Stimulated activated CD4-positive, alpha-beta T cell treated with anti-CD3 and anti-CD28 coated beads, Interleukin-12 subunit alpha, Interleukin-12 subunit beta, amount 100 ng/mL, for 4 hours (primary cell): Measurements from ENCODE around the gene UBTD1.
A peak's percentile ranks its signal among the peaks of the same experiment; 100 is the strongest.

Experiments
- DNase-seq: peaks from one replicate; pipeline ENCODE4 v3.0.0-alpha.2; 2020

UBTD1 gene

DNA sequence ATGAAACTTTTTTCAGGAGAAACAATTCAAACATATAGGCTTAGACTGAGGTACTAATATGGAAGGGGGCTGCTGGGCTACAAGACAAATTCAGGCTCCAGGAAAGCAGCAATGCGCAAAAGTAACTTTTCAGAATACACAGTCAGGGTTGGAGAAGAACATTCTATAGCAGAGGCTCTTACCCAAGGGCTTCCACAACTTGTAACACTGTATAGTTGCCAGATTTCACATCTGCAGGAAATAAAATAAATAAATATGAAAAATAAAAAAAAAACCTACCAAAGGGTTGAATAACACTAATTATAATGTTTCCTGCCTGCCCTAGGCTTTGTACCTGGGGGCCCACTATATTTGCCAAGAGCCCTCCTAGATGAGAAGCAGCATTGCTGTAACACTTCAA, 14.8 kb upstream of the UBTD1 start:
- no peak for DNase-seq

DNA sequence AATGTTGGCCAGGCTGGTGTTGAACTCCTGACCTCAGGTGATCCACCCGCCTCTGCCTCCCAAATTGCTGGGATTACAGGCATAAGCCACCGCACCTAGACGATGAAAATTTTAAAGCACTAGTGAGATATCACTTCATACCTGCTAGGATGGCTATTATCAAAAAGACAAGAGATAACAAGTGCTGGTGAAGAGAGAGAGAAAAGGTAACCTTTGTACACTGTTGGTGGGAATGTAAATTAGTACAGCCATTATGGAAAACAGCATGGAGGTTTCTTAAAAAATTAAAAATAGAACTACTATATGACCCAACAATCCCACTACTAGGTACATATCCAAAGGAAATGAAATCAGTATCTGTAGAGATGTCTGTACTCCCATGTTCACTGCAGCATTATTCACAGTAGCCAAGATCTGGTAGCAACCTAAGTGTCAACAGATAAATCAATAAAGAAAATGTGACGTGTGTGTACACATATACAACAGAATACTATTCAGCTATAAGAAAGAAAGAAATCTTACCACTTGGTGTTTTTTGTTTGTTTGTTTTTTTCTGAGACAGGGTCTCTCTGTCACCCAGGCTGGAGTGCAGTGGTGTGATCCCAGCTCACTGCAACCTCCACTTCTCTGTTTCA, 13.0 kb upstream of the UBTD1 start:
- no peak for DNase-seq

DNA sequence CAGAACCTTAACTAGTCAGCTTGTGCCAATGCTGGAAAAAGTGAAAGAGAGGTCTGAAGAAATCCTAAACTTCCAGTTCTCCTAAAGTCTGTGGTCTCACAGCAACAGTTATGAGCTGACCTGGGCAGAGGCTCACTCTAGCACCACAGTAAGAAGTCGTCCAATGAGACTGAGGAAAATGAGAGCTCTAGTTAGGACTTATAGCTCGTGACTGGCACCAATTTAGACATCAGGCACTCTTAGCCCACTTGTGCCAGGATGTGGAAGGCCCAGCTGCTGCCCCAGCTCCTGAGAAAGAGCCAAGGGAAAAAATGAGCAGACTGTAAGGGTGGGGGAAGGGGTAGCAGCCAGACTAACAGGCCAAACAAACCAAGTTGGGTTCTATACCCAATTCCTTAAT, 8.1 kb upstream of the UBTD1 start:
- no peak for DNase-seq

DNA sequence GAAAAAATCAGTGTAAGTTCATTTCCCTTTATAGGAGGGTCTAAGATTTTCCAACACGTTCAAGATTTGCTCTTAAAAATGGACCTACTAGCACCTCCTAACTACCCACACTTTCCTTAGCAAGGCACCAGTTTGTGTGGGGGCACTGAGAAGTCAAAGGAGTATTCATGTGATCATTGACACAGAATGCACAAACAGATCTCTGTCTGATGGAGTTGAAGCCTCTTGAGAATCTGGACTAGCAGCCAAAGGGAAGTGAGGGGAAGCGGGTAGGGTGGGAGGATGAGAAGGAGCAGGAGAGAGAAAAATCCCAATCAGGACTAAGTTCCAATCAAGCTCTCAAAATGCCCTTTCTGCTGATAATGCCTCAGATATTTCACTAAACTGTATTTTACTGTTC, 4.6 kb upstream of the UBTD1 start:
- no peak for DNase-seq

DNA sequence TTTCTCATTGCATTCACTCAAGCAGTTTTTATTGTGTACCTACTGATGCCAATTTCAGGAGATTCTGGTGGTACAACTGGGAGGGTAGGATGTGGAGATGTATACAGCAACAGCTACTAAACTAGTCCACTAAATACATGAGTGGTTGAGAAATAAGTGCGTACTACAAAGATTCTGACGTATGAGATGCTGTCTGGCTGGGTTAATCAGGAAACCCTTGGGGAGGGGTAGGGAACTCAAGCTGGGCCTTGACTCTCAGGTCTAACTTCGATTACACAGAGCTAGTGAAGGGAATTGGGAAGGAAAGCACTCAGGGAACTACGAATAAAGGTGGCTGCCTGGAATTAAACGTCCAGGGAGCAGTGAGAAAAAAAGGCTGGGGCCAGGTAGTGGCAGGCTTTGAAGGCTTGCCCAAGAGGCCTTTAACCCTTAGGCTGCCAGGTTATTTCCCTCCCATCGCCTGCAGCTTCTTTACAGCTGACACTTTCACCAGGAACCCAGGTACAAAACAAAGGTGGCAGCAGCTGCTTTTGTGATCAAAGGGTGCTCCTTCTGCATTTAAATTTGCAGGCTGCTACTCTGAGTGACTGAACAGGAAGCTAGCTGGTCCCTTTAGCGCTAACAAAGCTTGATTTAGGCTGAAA, 3.7 kb upstream of the UBTD1 start:
- DNase-seq = no peak

DNA sequence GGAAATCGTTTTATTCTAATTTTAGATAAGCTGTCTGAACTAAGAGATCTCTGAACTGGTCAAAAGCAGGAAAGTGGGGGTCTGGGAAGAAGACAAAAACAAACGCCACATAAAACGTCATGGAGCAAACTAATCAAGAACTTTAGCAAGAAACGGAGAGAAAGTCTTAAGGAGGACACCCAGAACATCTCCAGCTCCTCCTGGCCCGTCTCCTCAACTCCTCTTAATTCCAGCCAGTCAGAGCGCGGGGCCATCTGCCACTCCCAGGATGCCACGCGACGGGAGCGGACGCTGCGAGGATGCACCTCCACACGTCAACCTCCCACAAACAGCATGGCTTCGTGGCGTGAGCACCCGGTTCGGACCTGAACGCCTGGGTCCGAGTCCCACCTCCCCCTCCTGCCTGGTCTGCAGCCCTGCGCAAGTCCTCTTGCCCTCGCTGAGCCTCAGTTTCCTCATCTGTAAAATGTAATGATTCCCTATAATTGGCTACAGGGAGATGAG, 1.1 kb upstream of the UBTD1 start:
- DNase-seq = peak; percentile 73

DNA sequence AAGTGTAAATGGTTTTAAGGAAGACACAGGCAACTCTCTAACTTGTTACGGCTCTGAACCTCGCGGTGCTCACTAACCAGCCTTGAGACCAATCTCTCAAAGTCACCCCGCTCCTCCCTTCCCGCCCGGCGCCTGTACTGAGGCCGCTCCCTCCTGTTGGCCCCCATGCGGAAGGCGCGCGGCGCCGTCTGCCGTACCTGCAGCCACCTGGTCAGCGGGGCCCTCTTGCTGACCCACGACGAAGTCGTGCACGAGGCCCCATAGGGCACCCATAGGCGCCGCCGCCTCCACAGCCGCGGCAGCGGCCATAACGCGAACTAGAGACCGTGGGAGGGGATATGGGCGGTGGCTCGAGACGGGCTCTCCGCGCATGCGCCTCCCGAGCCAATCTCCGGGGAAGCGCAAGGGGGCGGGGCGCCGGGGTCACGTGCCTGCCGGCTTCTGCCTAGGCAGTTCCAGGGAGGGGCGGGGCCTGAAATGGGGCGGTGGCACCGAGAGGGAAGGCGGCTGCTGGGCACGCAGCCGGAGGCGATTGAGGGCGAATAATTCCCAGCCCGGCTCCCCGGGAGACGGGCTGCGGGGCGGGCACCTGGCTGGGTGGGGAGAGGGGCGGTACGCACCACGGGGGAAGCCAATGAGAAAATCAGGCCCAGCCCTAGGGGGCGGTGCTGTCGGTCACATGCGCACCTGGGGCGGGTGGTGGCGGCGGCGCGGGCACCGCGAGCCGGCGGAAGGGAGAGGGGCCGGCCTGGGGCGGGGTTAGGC, 466 bp upstream of the UBTD1 start, which contains the start of gene MMS19:
Gene MMS19 (minus strand): TSS at position 347 of the 765 bp plus-strand sequence. CDS start 38 bp downstream, at position 309.
- peak; percentile 100 for DNase-seq

DNA sequence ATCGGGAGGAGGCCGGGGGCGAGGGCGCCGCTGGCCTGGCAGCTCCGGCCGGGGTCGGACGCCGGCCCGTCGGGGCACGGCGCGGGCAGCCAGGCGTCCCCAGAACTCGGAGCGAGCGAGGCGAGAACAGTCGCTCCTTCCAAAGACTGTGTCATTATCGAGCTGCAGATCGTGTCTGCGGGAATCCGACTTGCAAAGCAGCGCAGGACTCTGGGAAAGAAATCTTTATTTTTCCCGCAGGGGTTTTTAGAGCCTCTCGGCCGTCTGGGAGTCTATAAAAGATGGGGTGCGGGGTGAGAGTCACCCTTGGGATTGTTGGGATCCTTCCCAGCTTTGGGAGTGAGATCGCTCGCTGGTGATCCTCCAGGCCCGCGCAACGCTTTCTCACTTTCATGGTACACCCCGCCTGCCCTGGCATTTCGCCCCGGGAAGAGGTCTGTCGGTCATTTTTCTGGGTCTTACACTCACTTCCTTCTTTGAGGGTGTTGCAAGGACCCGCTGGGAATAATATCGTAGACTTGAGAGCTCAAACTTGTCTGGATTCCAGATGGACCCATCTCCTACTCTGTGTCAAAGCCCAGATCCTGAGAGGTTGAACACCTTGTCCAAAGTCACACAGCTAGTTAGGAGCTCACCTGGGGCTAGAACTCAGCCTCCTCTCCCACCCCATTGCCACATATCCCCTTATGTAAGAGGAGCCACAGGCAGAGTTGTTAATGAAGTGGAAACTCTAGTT, 1.0 kb downstream of the UBTD1 start:
- no peak for DNase-seq

DNA sequence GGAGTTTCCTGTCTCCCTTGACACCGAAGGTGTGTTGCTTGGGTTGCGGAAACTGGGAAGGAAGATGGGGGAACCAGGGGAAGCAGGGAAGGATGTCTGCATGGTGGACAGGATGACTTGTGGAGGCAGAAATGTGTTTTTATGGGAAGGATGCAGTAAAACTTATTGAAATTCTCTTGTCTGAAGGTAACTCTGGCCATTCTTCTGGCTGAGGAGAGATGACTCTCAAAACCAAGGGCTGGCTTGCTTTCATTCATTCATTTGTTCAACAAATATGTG, 1.5 kb downstream of the UBTD1 start:
- no peak for DNase-seq

DNA sequence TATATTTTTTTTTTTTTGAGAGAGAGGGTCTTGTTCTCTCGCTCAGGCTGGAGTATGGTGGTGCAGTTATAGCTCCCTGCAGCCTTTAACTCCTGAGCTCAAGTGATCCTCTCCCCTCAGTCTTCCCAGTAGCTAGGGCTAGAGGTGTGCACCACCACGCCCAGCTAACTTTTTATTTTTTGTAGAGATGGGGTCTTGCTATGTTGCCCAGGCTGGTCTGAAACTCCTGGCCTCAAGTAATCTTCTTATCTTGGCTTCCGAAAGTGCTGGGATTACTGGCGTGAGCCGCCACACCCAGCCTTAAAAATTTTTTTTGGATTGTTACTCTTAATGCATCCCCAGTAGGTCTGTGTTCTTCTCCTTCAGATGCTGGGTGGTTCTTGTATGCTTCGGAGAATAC, 4.2 kb downstream of the UBTD1 start:
- DNase-seq = no peak

DNA sequence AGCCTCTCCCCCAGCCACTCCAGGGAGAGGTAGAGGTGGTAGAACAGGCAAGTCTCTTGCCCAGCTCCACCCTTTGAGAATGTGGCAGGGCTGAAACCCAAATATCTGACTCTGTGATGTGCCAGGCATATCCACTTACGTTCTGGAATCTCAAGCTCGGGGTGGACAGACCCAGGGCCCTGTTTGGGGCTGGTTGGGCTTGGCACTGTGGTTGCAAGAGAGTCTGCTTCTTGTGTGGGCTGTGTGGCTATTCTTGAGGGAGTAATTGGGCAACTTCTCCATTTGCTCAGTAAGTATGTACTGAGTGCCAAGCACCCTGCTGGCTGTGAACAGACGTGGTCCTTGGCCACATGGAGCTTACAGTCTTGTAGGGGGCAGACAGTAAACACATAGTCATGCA, 4.7 kb downstream of the UBTD1 start:
- no peak for DNase-seq

DNA sequence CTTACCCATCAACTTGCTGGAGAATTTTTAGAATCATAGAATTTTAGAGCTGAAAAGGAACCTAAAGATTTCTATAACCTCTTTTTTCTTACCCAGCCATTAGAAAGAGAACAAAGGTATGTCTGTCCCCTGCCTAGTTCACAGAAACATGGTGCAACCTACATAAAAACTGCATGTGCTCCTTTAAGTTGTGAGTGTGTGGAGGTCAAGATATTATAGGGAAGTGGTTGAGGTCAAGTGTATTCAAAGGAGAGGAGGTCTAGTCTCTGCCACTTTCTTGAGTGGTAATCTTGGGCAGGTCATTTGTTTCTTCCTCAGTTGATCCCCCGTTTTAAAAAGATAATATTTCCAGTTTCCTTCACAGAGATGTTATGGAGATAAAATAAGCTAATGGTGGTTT, 6.4 kb downstream of the UBTD1 start:
- DNase-seq = no peak

DNA sequence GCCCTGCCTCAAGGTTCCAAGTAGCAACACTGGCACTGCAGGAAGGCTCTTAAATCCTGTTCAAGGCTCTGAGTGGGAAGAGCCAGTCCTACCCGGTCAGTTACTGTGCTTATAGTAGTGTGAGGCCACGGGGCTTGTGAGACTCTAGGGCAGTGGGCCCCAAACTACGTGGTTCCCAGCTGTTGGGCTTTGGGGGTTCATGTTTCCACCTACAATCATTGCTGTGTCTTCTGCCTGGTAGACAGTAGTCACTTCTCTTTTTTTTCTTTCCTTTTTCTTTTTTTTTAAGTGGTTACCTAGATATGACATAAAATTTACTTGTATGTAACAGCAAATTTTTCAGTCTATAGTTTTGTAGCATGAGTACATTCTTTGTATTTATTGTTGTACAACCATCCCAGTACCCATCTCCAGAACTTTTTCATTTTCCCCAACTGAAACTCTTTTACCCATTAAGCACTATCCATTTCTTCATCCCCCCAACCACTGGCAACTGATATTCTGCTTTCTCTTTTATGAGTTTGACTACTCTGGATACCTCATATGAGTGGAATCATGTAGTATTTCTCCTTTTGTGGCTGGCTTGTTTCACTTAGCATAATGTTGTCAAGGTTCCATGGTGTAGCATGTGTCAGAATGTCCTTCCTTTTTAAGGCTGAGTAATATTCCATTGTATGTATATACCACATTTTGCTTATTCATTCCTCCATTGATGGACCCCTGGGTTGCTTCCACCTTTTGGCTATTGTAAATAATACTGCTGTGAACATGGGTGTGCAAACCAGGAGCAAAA, 7.7 kb downstream of the UBTD1 start:
- no peak for DNase-seq

DNA sequence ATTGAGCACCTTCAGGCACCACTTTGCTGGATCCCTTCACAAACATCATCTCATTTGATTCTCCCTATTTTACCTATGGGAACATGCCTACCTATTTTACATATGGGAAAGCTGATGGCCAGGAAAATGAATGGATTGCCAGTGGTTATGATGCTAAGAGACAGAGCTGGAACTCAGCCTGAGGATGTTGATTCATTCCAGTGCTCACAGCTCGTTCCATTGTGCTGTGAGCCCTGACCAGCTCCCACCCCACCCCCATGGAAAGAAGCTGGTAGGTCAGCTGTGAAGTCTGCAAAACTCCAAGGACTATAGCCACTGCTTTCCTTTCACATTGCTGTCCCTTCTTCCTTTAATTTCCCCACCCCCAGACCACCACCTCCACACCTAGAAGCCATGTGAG, 9.6 kb downstream of the UBTD1 start:
- DNase-seq = no peak

DNA sequence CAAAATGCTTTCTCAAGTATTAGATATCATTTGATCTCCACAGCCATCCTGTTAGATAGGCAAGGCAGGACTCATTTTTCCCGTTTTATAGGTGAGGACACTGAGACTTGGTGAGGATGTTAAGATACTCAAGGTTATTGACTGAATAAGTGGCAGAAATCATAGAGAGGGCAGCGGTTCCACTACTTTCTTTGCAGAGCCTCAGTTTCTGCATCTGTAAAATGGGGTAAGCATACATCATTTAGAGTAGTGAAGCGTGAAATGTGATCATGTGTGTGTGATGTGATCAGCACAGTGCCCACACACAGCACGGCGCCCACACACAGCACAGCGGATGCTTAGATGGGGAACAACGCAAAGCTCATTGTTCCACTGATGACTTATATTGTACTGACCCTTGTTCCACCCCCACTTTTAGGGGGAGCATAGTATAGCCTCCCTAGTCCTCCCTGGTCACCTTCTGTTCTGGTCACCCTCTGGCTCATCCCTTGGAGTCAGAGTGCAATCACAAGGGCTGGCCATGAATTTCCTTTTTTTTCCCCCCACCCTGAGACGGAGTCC, 10.5 kb downstream of the UBTD1 start:
- no peak for DNase-seq

DNA sequence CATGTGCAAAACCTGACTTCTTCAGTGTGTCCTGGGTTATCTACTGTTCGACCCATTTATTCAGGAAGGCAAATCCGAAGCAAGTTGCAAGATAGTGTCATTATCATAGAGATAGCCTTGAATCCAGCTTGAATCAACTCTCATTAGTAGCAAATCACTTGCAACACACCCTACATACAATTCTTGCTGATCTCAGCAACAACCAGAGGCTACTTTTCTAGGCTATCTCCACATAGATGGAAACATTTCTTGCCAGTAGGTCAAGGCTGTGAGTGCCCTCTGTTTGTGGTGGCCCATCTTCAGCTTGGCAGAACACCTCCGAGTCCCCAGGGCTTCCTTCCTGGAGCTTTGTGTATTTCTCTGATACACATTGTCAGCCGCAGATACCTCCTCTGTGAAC, 12.0 kb downstream of the UBTD1 start:
- DNase-seq = no peak

DNA sequence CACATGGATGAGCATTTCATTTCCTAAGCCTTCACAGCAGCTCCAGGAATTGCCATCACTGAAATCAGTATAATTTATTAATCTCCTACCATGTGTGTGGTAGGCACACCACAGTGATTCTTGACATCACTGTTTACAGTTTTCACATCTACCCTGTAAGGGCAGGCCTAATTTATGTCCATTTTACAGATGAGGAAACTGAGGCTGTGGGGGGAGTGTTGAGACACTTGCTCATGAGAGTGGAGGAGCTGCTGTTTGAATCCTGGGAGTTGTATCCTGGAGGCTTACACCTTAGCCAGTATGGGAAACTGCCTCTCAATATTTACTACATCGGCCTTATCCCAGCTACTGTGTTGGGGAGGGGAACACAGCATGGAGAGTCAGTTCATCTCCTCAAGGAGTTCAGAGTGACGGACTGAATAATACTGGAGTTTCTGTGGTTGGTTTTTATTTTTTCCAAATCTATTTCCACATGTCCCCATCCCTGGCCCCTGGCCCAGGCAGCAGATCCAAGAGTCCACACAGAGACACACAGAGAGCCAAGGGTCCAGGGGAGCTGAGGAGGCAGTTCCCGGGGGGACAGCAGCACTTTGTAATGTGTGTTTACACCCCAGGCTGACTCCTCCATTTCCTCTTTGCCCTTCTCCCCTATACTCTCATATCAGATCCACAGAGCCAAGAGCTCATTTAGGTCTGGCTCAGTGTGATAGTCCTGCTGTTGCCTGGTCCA, 13.2 kb downstream of the UBTD1 start:
- no peak for DNase-seq

DNA sequence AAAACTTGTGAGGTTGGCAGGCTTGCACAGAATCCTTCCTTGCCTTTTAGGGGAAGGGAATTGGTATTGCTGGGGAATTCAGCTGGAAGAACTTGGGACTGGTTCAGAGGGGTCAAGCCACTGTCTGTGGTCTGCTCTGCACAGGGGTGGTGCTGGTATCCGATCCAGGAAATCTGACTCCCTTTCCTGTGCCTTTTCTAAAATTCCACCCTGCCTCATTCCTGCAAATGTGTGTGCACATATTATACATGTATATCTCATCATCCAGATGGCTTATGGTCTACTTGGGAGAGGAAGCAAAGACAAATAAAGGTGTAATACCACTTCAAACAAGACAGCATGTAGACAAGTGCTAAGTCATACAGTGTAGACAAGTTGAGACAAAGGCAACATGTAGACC, 14.3 kb downstream of the UBTD1 start:
- DNase-seq = no peak

DNA sequence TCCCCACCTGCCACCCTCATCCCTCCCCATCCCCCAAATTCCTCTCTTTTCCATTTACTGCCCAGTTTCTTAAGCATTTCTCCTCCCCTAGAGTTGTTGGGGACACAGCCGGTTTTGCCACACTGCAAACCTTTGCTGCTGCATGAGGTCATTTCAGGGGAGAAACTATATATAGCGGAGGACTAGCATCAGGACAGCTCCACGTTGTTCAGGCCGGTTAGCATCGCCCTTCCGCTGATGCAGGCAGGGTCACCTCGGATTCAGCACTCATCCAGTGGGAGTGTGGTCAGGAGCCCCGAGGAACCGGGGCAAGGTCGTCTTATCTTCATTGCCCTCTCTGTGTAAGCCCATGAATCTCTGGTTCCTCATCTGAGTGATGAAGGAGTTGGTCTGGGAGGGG, 15.6 kb downstream of the UBTD1 start:
- DNase-seq = no peak

DNA sequence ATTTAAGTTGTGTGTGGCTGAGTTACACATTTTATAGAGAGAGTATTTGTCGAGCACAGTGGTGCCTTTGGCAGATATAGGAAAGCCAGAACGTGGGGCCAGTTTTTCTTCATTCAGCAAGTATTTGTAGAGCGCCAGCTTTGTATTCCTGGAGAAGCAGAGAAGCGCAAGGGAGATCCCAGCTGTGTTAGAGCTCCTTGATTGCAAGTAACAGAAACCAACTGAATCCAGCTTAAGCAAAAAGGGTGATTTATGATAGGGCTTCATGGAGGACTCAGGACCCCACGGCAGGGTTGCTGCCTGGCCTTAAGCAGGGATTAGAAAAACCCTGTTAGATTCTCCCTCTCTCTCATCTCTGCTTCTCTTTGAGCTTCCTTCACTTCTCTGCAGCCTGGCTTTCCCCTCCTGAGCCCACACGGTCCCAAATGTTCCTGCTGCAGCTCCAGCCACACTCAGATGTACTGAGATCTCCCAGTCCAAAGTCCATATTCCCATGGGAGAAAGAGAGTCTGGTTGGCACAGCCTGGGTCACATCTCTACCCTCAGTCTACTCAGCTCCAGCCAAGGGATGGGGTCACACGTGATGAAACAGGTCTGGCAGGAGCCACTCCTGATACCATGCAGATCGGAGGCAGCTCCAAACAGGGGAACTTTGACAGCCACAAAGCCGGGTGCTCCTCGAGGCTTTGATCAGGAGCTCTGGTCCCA, 16.7 kb downstream of the UBTD1 start:
- no peak for DNase-seq
